NCI-H2081 (cell line): ENCODE measurements around the gene TMED9.
"Not testable (repeated sequence)": the region's sequence is repeated elsewhere in the genome, so short reads cannot be mapped to it uniquely, and the experiment has no call there.

Experiments used
- DNase-seq, 2 experiments: peaks; one replicate each; lab custom pipeline; 2025; lab: John Stamatoyannopoulos, UW

TMED9 gene

DNA sequence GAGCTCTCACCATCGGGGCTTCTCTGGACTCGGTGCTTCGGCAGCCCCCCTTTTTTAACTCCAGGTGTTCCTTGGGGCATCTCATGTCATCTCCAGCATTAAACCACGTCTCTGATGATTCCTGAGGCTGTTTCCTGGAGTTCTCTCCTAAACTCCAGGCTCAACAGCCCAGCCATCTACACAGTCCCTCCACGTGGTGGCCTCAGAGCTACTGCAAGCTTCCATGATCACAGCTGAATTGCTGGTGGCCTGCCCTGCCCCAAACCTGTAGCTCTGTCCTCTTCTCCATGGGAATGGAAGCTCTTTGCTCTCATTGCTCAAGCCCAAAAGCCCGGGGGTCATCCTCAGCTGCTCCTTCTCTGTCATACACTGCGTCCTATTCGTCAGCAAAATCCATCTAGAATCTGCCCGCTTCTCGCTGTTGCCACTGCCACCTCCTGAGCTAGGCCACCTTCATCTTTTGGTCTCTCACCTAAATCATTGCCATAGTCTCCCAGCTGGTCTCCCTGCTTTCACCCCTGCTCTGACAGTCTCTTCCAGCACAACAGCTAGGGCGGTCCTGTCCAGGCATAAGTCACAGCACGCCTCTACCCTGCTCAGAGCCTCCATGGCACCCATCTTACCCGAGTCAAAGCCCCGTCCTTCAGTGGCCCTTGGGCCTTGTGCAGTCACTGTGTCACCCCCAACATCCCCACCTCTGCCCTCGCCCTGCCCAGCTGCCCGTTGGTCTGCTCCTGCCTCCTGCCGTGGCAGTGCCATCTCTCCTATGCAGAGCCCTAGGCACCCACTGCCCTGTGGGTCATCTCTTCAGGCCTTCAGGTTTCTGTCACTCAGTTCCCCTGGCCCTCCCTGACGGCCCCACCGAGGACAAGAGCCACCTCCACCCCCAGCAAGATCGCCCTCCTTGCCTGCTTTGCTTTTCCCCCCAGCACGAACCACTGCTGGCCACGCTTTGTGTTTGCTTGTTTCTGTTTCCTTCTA is 14.4 kb downstream of the TMED9 start:
- no peak for DNase-seq

DNA sequence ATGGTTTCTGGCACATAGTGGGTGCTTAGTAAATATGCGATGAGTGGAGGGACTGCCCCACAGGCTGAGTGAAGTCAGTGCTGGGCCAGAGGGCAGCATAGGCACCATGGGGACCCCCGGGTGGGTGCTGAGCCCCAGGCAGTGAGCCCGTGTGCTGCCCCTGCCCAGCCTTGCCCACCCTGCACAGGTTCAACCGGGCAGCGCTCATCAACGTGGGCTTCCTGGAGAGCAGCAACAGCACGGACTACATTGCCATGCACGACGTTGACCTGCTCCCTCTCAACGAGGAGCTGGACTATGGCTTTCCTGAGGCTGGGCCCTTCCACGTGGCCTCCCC is 15.1 kb downstream of the TMED9 start:
- DNase-seq: no peak

DNA sequence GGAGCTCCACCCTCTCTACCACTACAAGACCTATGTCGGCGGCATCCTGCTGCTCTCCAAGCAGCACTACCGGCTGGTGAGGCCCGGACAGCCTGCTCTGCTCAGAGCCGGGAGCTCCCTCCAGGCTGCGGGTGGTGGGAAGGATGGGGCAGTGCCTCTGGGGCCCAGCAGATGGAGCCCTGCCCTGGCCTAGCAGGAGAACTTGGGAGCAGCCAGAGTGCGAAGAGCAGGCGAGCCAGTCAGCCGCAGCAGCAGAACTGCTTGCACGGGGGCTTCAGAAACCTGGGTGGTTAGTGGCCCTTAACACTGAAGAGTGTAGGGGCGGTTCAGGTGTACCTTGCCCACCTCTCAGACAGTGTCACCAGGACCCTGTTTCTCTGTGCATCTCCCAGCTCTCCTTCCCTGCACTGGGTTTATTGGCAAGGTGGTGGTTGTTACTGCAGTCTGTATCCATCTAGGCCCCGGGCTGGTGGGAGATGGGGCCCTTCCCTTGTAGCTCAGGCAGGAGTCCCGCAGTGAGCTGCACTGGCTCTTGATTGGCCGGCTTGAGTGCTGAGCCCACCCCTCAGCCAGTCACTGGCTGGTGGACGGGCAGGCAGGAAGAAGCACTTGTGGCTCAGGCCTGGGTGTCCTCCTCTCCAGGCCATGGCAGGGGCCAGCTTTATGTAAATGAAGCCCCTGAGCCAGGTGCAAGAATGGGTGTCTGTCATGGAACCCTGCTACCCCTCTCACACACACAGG is 15.6 kb downstream of the TMED9 start:
- peak; percentile 71 to 79 for DNase-seq

DNA sequence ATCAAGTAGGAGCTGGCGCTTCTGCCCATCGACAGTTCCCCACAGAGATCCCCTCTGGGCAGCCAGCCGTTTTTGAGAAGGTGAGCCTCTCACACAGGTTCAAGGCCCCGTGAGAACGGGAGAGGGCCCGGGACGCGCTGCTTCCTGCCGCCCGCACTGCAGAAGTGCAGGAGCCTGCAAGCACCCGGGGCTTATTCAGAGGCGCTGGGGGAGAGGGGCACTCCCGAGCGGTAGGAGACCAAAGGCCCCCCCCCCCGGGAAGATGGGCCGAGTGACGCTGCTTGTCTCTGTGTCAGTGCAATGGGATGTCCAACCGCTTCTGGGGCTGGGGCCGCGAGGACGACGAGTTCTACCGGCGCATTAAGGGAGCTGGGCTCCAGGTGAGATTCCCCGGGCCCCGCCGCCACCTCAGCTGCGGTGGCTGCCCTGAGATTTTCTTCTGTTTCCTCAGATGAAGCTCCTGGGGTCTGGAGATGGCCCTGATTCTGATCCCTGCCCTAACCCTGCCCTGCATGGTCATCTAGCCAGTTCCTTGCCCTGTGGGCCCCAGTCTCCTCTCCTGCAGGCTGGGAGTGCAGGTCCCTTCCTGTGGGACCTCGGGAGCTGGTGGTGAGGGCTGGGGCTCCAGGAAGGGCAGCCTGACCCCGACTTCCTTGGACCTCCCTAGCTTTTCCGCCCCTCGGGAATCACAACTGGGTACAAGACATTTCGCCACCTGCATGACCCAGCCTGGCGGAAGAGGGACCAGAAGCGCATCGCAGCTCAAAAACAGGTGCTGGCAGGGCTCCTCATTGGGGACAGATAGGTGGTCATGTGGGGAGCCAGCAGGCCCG is 16.5 kb downstream of the TMED9 start:
- DNase-seq: no peak

DNA sequence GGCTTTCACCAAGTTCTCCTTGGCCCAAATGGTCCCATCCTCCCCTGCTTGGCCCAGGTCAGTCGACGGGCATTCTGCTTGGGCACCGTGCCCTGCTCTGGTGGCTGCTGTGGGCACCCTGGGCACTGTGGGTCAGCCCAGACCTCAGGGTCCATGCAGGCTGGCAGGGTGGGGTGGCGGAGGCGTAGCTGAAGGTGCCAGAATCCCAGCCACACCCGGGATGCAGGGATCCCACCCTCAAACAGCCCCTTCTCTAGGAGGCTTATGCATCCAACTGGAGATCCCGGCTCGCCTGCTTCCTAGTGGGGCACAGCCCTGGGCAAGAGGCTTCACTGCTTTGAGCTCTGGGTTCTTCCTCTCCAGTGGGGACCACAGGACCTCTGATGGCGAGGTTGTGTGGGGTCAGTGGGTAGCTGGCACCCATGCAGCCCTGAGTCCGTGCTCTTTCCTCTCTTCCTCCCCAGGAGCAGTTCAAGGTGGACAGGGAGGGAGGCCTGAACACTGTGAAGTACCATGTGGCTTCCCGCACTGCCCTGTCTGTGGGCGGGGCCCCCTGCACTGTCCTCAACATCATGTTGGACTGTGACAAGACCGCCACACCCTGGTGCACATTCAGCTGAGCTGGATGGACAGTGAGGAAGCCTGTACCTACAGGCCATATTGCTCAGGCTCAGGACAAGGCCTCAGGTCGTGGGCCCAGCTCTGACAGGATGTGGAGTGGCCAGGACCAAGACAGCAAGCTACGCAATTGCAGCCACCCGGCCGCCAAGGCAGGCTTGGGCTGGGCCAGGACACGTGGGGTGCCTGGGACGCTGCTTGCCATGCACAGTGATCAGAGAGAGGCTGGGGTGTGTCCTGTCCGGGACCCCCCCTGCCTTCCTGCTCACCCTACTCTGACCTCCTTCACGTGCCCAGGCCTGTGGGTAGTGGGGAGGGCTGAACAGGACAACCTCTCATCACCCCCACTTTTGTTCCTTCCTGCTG is 17.4 kb downstream of the TMED9 start:
- no peak for DNase-seq

DNA sequence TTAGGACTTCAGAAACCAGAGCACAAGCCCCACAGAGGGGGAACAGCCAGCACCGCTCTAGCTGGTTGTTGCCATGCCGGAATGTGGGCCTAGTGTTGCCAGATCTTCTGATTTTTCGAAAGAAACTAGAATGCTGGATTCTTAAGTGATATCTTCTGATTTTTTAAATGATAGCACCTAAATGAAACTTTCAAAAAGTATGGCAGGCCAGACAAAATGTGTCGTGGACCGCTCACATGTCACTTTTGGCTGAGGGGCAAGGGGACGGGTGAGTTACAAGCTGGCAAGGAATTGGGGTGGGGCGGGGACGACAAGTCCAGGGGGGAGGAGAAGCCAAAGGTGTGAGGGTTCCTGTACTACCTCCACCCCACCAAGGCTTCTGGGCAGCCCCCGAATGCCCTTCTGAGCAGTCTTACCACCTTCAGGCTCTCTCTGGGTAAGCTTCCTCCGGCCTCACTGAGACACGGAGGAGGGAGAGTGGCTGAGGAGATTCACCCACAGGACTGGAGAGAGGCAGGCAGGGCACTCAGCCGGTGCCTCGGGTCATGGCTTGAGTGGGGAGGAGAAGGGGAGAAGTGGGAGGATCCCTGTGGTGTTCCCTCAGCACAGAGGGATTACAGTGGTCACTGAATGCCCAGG is 18.2 kb downstream of the TMED9 start:
- no peak for DNase-seq

DNA sequence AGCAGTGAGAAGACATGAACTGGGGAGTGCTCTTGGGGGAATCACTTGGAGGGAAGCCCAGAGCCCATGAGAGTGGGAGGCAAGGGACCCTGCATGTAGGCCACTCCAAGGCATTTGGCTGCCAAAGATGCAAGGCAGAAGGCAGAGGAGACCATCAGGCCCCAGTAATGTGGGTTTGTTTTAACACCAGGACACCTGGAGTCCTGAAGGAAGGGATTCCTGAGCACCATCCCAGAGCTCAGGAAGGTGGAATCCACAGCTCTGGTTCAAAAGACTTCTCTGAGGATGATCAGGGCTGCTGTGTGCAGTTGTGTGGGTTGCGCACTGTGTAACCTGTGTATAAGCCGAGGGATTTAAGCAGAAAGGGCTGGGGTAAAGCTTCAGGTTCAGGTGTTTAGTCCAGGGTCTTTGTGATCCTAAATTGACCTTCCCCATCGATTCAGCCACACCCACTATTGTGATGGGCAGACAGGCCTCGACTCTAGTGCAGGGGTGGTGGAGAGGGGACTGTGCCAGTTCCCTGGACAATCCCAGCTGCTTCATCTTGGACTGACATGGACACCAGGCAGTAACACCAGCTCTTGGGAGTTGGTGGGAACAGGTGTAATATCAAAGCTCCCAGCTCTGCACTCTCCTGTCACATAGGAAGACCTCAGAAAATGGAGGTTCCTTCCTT is 18.9 kb downstream of the TMED9 start:
- no peak for DNase-seq

DNA sequence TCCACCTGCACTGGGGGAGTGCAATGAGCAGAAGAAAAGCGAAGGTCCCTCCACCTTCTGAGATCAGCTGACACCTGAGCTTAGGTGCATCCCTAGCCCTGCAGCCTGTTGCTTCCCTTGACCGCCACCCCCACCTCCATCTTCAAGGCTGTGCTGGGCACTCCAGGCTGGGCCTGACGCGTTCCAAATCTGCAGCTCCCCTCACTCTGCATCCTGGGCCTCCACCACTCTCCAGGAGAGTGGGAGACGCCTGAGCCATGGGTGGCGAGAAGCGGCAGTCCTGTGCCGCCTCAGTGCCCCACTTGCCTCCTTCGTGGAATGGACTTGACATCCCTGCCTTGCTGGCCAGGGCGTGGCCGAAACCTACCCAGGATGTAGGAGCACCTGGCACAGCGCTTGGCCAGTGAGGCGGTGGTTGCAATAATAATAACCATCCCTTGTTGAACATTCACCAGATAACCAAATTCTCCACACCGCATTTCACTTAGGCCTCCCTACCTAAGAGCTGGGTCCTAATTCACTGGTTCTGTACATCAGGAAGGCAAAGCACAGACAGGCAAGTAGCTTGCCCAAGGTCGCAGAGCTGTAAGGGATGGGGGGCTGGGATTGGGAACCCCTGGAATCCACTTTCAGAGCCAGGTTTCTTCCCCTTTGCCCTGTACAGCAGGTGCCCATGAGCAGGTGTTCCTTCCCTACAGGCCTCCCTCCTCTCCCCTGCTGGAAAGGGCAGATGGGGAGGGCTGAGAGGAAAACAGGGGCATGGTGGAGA is 19.6 kb downstream of the TMED9 start:
- DNase-seq: no peak

DNA sequence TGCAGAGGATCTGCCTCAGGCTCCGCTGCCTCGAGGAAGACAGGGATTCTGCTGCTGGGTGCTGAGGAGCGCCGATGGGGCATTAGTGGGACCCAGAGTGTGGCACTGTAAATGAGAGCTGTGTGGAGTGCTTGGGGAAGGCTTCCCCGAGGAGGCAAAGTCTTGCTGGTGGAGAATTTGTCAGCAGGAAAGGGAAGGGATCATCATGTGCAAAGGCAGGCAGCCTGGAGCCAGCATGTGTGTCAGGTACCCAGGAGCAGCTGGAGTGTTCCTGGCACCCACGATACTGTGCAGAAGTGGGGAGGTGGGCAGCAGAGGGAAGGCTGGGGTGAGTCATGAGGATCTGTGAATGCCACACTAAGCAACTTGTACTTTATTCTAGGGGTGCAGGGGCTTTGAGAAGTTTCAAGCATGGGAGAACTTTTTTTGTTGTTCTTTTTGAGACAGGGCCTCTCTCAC is 20.2 kb downstream of the TMED9 start:
- no peak for DNase-seq

DNA sequence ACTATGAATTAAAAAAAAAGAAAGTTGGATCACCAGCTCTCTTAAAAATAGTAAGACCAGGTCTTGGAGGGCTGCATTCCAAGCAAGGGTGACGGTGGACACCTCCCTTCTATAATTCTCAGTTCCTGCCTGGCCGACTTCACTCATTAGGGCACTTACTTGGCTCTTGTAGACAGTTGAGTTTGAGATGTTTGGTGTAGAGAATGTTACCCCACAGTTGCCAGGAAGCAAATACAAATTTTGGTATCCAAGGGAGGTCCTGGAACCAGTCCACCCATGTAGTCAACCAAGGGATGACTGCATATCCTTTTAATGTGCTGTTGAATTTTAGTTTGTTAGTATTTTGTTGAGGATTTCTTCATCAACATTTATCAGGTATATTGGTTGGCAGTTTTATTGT is 28.6 kb downstream of the TMED9 start:
- no peak for DNase-seq

DNA sequence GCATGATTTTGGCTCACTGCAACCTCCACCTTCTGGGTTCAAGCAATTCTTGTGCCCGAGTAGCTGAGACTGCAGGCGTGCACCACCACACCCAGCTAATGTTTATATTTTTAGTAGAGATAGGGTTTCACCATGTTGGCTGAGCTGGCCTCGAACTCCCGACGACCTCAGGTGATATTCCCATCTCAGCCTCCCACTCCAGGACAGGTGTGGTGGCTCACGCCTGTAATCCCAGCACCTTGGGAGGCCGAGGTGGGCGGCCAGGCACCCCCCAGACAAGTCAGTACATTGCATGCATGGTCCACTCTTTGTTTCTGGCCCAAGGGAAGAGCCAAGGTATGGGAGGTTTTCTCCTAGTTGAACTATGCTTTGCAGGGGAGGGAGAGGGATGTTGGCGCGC is 32.2 kb downstream of the TMED9 start:
- not testable (repeated sequence) for DNase-seq

DNA sequence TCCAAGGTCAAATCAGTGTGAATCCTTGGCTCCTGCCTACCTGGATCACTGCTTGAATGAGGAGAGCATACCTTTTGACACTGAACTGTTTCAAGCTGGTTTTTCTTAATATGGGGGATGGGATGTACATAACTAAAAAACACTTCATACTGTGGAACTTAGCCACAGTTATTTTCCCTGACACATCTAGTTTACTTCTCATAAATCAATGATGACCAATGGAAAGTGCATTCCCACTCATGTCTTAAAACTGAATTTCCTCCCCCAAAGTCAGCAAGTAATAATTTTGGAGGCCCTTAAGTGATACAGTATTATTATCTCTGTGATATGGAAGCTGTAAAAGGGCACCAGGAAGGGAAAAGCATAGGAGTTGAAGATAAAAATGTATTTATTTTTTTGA is 38.2 kb downstream of the TMED9 start:
- DNase-seq: not testable (repeated sequence)

DNA sequence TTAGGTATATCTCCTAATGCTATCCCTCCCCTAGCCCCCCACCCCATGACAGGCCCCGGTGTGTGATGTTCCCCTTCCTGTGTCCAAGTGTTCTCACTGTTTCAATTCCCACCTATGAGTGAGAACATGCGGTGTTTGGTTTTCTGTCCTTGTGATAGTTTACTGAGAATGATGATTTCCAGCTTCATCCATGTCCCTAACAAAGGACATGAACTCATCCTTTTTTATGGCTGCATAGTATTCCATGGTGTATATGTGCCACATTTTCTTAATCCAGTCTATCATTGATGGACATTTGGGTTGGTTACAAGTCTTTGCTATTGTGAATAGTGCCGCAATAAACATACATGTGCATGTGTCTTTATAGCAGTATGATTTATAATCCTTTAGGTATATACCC is 42.9 kb downstream of the TMED9 start:
- DNase-seq: not testable (repeated sequence)

DNA sequence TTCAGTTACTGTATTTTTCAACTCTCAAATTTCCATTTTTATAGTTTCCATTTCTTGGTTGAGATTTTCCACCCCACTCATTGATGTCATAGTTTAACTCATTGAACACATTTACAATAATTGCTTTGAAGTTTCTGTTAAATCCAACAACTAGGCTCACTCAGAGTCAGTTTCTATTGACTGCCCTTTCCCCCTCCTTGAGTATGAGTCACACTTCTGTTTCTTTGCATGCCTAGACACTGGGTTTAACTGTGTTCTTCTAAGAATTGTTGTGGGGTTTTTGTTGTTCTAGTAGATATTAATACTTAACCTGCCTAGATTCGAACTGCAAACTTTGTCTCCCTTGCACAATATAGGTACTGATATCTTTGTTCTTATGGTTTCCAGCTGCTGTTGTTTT is 53.5 kb downstream of the TMED9 start:
- DNase-seq: not testable (repeated sequence)
